WTC11 (cell line): Measurements from ENCODE around the gene CHST11. TPM values are rescaled to one million over a fixed set of nuclear protein-coding genes. Genes with fewer than 3 reads are reported as not detected.

Experiments used
- ATAC-seq: fragments of 200-7000 bp; cut with Tn5 transposase; 2 replicates; pipeline ENCODE4 v1.10.0; 2021; ENCODE audit warnings: mild to moderate bottlenecking, moderate library complexity
- CTCF ChIA-PET: fragments of 300-600 bp; sonication (Branson Sonifier 250); formaldehyde crosslinking; loops from one replicate; lab custom pipeline; 2021; ENCODE audit warnings: antibody characterized with exemption; lab: Charles Lee
- POLR2A ChIA-PET: fragments of 350-600 bp; sonication (Branson Sonifier 250); formaldehyde crosslinking; loops from one replicate; lab custom pipeline; 2021; ENCODE audit warnings: antibody characterized with exemption; lab: Charles Lee
- DNase-seq: peaks from one replicate; pipeline ENCODE4 v3.0.0; 2021; ENCODE audit warnings: low spot score
- H3K27ac Mint-ChIP-seq: 2 replicates; pipeline ENCODE4 v1.8.0; 2021; ENCODE audit warnings: mixed read lengths
- H3K27me3 Mint-ChIP-seq: 2 replicates; pipeline ENCODE4 v1.8.0; 2021; ENCODE audit warnings: low read depth, mild to moderate bottlenecking, moderate library complexity, mixed read lengths
- H3K36me3 Mint-ChIP-seq: 2 replicates; pipeline ENCODE4 v1.8.0; 2021; ENCODE audit warnings: mixed read lengths
- H3K4me1 Mint-ChIP-seq: 2 replicates; pipeline ENCODE4 v1.8.0; 2022; ENCODE audit warnings: mixed read lengths
- H3K4me3 Mint-ChIP-seq: 2 replicates; pipeline ENCODE4 v1.8.0; 2021; ENCODE audit warnings: mild to moderate bottlenecking, moderate library complexity, mixed read lengths
- H3K9me3 Mint-ChIP-seq: 2 replicates; pipeline ENCODE4 v1.8.0; 2021; ENCODE audit warnings: mixed read lengths
- CBFB ChIP-seq: sonication (generic); formaldehyde crosslinking; IDR thresholded peaks from 2 replicates; pipeline ENCODE4 v1.8.1; 2022; ENCODE audit warnings: mild to moderate bottlenecking, low read depth, missing genetic modification reagents
- CREM ChIP-seq: sonication (generic); formaldehyde crosslinking; IDR thresholded peaks from 2 replicates; pipeline ENCODE4 v1.8.1; 2022; ENCODE audit warnings: mild to moderate bottlenecking, missing genetic modification reagents, moderate library complexity
- ELF4 ChIP-seq: sonication (generic); formaldehyde crosslinking; IDR thresholded peaks from 2 replicates; pipeline ENCODE4 v1.8.1; 2022; ENCODE audit warnings: low read depth, mild to moderate bottlenecking, moderate library complexity, missing genetic modification reagents
- ESRRA ChIP-seq: sonication (generic); formaldehyde crosslinking; IDR thresholded peaks from 2 replicates; pipeline ENCODE4 v1.8.1; 2022; ENCODE audit warnings: mild to moderate bottlenecking, missing genetic modification reagents, borderline replicate concordance
- FOXK1 ChIP-seq: sonication (generic); formaldehyde crosslinking; IDR thresholded peaks from 2 replicates; pipeline ENCODE4 v1.8.0; 2022; ENCODE audit warnings: mild to moderate bottlenecking, moderate library complexity, missing genetic modification reagents
- FOXP4 ChIP-seq: sonication (generic); formaldehyde crosslinking; IDR thresholded peaks from 2 replicates; pipeline ENCODE4 v1.8.0; 2022; ENCODE audit warnings: mild to moderate bottlenecking, missing genetic modification reagents
- HMGA2 ChIP-seq: fragments of 250-450 bp; sonication (Bioruptor Pico); IDR thresholded peaks from 2 replicates; pipeline ENCODE4 v1.4.0; 2021; ENCODE audit warnings: mild to moderate bottlenecking, moderate library complexity
- IRF1 ChIP-seq: sonication (generic); formaldehyde crosslinking; IDR thresholded peaks from 2 replicates; pipeline ENCODE4 v1.8.0; 2023; ENCODE audit warnings: missing genetic modification reagents
- JAZF1 ChIP-seq: fragments of 250-450 bp; sonication (Bioruptor Pico); IDR thresholded peaks from 2 replicates; pipeline ENCODE4 v1.9.0; 2021; ENCODE audit warnings: moderate library complexity, mild to moderate bottlenecking, inconsistent platforms
- NR2C2 ChIP-seq: sonication (generic); formaldehyde crosslinking; IDR thresholded peaks from 2 replicates; pipeline ENCODE4 v1.8.0; 2022; ENCODE audit warnings: mild to moderate bottlenecking, missing genetic modification reagents
- PRRX2 ChIP-seq: fragments of 250-450 bp; sonication (Bioruptor Pico); IDR thresholded peaks from 2 replicates; pipeline ENCODE4 v1.8.0; 2021; ENCODE audit warnings: mild to moderate bottlenecking
- ZBTB21 ChIP-seq: sonication (generic); formaldehyde crosslinking; IDR thresholded peaks from 2 replicates; pipeline ENCODE4 v1.8.1; 2023; ENCODE audit warnings: mild to moderate bottlenecking, missing genetic modification reagents, borderline replicate concordance
- ZNF138 ChIP-seq: sonication (generic); formaldehyde crosslinking; conservative IDR thresholded peaks from 2 replicates; pipeline ENCODE4 v1.8.1; 2022; ENCODE audit warnings: mild to moderate bottlenecking, moderate library complexity, missing genetic modification reagents
- ZNF317 ChIP-seq: sonication (generic); formaldehyde crosslinking; IDR thresholded peaks from 2 replicates; pipeline ENCODE4 v1.8.1; 2023; ENCODE audit warnings: low read depth, mild to moderate bottlenecking, moderate library complexity, missing genetic modification reagents, borderline replicate concordance
- ZNF416 ChIP-seq: fragments of 250-450 bp; sonication (Bioruptor Pico); IDR thresholded peaks from 2 replicates; pipeline ENCODE4 v1.9.0; 2021; ENCODE audit warnings: mild to moderate bottlenecking, inconsistent platforms
- ZNF423 ChIP-seq: fragments of 250-450 bp; sonication (Bioruptor Pico); IDR thresholded peaks from 2 replicates; pipeline ENCODE4 v2.1.2; 2022; ENCODE audit warnings: mild to moderate bottlenecking, moderate library complexity
- total RNA-seq: library from RNA; stranded (reverse); gene quantifications from 3 replicates; pipeline ENCODE4 v1.2.3, GENCODE V29; 2021
- TF ChIP-seq, protein P1 (sequence below): sonication (generic); formaldehyde crosslinking; IDR thresholded peaks from 2 replicates; pipeline ENCODE4 v1.8.0; 2022; ENCODE audit warnings: missing genetic modification reagents
- TF ChIP-seq, protein P2 (sequence below): sonication (generic); formaldehyde crosslinking; IDR thresholded peaks from 2 replicates; pipeline ENCODE4 v1.8.1; 2023; ENCODE audit warnings: mild to moderate bottlenecking, missing genetic modification reagents, moderate library complexity
- TF ChIP-seq, protein P3 (sequence below): sonication (generic); formaldehyde crosslinking; IDR thresholded peaks from 2 replicates; pipeline ENCODE4 v1.8.1; 2023; ENCODE audit warnings: mild to moderate bottlenecking, missing genetic modification reagents
- TF ChIP-seq, protein P4 (sequence below): sonication (generic); formaldehyde crosslinking; IDR thresholded peaks from 2 replicates; pipeline ENCODE4 v1.8.1; 2022; ENCODE audit warnings: low read depth, mild to moderate bottlenecking, moderate library complexity, missing genetic modification reagents, borderline replicate concordance

CHST11 gene
- total RNA-seq, 1 experiment from 2014 or later: 24.2 TPM

- H3K9me3 Mint-ChIP-seq: peaks cover 8% of the 10 kb centered on the region
- TF ChIP-seq, protein P1, sequence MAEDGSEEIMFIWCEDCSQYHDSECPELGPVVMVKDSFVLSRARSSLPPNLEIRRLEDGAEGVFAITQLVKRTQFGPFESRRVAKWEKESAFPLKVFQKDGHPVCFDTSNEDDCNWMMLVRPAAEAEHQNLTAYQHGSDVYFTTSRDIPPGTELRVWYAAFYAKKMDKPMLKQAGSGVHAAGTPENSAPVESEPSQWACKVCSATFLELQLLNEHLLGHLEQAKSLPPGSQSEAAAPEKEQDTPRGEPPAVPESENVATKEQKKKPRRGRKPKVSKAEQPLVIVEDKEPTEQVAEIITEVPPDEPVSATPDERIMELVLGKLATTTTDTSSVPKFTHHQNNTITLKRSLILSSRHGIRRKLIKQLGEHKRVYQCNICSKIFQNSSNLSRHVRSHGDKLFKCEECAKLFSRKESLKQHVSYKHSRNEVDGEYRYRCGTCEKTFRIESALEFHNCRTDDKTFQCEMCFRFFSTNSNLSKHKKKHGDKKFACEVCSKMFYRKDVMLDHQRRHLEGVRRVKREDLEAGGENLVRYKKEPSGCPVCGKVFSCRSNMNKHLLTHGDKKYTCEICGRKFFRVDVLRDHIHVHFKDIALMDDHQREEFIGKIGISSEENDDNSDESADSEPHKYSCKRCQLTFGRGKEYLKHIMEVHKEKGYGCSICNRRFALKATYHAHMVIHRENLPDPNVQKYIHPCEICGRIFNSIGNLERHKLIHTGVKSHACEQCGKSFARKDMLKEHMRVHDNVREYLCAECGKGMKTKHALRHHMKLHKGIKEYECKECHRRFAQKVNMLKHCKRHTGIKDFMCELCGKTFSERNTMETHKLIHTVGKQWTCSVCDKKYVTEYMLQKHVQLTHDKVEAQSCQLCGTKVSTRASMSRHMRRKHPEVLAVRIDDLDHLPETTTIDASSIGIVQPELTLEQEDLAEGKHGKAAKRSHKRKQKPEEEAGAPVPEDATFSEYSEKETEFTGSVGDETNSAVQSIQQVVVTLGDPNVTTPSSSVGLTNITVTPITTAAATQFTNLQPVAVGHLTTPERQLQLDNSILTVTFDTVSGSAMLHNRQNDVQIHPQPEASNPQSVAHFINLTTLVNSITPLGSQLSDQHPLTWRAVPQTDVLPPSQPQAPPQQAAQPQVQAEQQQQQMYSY: no peak
- TF ChIP-seq ZBTB21 (CRISPR knock-in tag): no peak
- no peak for TF ChIP-seq FOXP4 (CRISPR knock-in tag)
- TF ChIP-seq ZNF138 (CRISPR knock-in tag): no peak
- TF ChIP-seq, protein P2, sequence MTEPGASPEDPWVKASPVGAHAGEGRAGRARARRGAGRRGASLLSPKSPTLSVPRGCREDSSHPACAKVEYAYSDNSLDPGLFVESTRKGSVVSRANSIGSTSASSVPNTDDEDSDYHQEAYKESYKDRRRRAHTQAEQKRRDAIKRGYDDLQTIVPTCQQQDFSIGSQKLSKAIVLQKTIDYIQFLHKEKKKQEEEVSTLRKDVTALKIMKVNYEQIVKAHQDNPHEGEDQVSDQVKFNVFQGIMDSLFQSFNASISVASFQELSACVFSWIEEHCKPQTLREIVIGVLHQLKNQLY (CRISPR knock-in tag): no peak
- no peak for TF ChIP-seq NR2C2 (CRISPR knock-in tag)
- TF ChIP-seq CBFB (CRISPR knock-in tag): no peak
- no peak for TF ChIP-seq HMGA2
- TF ChIP-seq FOXK1 (CRISPR knock-in tag): no peak
- no peak for TF ChIP-seq ELF4
- TF ChIP-seq, protein P3, sequence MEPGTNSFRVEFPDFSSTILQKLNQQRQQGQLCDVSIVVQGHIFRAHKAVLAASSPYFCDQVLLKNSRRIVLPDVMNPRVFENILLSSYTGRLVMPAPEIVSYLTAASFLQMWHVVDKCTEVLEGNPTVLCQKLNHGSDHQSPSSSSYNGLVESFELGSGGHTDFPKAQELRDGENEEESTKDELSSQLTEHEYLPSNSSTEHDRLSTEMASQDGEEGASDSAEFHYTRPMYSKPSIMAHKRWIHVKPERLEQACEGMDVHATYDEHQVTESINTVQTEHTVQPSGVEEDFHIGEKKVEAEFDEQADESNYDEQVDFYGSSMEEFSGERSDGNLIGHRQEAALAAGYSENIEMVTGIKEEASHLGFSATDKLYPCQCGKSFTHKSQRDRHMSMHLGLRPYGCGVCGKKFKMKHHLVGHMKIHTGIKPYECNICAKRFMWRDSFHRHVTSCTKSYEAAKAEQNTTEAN (CRISPR knock-in tag): no peak
- TF ChIP-seq CREM (CRISPR knock-in tag): no peak
- TF ChIP-seq ZNF416 (CRISPR knock-in tag): no peak
- no peak for TF ChIP-seq IRF1 (CRISPR knock-in tag)
- TF ChIP-seq ZNF317: no peak
- no peak for TF ChIP-seq PRRX2 (CRISPR knock-in tag)
- no peak for TF ChIP-seq ESRRA (CRISPR knock-in tag)
- ChIA-PET POLR2A (no interaction called here), CTCF (no interaction called here)
- ATAC-seq: no peak
- no peaks in the 10 kb centered on the region for H3K36me3 Mint-ChIP-seq
- H3K4me1 Mint-ChIP-seq: peaks cover 41% of the 10 kb centered on the region
- H3K4me3 Mint-ChIP-seq: peak overlapping the region; percentile 84
- H3K27ac Mint-ChIP-seq: no peak overlapping the region
- DNase-seq: no peak
- H3K27me3 Mint-ChIP-seq: peaks cover 56% of the 10 kb centered on the region
Measured at GRCh38 chr12:104454997-104455396, 1.8 kb upstream of the CHST11 start.

DNA sequence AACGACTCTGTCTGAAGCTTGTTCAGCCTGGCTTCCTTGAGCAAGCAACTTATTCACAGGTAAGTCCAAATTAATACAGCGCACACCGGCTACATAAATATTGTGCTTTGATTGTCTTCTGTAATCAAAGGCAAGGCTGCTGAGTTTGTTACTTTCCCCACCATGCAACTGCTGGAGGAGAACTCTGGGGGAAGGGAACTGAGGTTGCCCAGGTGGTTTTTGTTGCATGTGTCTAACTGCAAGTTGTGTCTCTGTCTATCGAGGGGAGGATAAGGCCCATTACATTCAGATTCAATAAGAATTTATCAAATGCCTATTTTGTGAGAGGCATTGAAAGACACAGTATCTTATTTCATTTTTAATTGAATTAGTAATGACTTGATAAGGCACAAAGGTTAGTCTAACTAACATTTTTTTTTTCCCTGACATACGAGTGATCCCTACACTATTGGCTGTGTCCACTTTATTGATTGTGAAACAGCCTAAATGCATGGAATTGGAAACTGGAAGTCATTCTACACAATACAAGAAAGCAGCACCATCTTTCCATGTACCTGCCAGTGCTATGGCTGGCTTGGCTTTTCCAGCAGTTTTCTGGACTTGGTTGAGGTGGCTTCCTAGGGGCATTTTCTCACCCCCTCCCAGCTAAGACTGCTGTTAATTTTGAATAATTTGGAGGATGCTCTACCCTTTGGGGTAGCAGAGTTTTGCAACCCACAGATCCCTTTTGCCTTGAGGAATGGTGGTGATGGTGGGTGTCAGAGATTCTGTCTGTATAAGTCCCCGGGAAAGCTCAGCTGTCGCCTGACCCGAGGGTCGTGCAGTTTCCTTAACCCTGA, 951 bp upstream of the CHST11 start:
- Mint-ChIP-seq H3K27ac (no peak overlapping the region), H3K27me3 (peaks cover 58% of the 10 kb centered on the region), H3K9me3 (peaks cover 4% of the 10 kb centered on the region; the same call in 1 of the 2 replicates), H3K36me3 (no peaks in the 10 kb centered on the region), H3K4me3 (peak overlapping the region; percentile 84), H3K4me1 (peaks cover 46% of the 10 kb centered on the region)
- DNase-seq: no peak
- POLR2A ChIA-PET: no interaction called here
- CTCF ChIA-PET: interaction anchor here (1.0 to 2.9 kb wide), 2 partner anchors 74 to 112 kb away, joined by 3 to 29 read pairs; no protein-coding TSS in a partner anchor
- no peak for ATAC-seq
- no peak for TF ChIP-seq ZNF138 (CRISPR knock-in tag)
- TF ChIP-seq, protein P2 (CRISPR knock-in tag): no peak
- TF ChIP-seq JAZF1 (CRISPR knock-in tag): no peak
- no peak for TF ChIP-seq ZNF423
- TF ChIP-seq, protein P4, sequence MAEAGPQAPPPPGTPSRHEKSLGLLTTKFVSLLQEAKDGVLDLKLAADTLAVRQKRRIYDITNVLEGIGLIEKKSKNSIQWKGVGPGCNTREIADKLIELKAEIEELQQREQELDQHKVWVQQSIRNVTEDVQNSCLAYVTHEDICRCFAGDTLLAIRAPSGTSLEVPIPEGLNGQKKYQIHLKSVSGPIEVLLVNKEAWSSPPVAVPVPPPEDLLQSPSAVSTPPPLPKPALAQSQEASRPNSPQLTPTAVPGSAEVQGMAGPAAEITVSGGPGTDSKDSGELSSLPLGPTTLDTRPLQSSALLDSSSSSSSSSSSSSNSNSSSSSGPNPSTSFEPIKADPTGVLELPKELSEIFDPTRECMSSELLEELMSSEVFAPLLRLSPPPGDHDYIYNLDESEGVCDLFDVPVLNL (CRISPR knock-in tag): no peak
